Measurements from ENCODE around the gene UBAP1L.

GRCh38 chr15:65115542-65115941 is 542 bp upstream of the UBAP1L start:
- TF ChIP-seq POLR2A (IDR thresholded peaks at IDR 0.05; ENCODE audit: low read length), result no peak
- no peak for TF ChIP-seq GATA1 (IDR thresholded peaks at IDR 0.05; ENCODE audit: low read depth, low read length)
